Measurements from ENCODE around the gene TAS1R2.

DNA sequence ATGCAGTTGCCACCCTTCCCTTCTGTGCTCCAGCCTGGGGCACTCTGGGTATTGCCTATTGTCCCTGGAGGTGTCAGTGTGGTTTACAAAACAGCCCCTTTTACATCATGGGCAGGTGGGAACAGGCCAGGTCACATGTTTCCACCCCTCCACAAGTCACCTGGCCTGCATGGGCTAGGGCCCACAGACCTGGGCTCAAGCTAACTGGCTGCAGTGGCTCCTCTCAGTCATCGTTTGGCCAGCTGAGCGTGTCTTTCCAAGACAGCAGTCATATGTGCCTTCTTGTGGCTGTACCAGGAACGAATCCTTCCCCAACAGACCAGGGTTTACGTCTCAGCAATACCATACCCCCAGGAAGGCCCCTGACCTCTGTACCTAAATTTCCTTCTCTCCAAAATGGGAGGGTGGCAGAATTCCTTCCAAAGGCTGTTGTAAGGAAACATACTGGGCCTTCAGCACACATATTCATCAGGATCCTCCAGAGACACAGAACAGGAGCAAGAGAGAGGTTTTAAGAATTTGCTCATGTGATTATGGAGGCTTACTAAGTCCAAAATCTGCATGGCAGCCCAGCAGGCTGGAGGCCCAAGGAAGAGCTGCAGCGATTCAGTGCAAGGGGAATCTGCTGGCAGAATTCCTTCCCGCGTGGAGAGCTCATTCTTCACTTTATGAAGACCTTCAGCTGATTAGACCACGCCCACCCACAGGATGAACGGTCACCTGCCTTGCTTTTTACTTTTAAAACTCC is 10.6 kb upstream of the TAS1R2 start:
- TF ChIP-seq POLR2A (IDR thresholded peaks at IDR 0.05) (no peak), POLR2AphosphoS5 (IDR thresholded peaks at IDR 0.05; ENCODE audit: insufficient read depth in 1 of 2, low read depth in 1 of 2) (no peak)
- TF ChIP-seq, protein P1, sequence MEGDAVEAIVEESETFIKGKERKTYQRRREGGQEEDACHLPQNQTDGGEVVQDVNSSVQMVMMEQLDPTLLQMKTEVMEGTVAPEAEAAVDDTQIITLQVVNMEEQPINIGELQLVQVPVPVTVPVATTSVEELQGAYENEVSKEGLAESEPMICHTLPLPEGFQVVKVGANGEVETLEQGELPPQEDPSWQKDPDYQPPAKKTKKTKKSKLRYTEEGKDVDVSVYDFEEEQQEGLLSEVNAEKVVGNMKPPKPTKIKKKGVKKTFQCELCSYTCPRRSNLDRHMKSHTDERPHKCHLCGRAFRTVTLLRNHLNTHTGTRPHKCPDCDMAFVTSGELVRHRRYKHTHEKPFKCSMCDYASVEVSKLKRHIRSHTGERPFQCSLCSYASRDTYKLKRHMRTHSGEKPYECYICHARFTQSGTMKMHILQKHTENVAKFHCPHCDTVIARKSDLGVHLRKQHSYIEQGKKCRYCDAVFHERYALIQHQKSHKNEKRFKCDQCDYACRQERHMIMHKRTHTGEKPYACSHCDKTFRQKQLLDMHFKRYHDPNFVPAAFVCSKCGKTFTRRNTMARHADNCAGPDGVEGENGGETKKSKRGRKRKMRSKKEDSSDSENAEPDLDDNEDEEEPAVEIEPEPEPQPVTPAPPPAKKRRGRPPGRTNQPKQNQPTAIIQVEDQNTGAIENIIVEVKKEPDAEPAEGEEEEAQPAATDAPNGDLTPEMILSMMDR (IDR thresholded peaks at IDR 0.05) = no peak
